Stimulated activated naive B cell treated with anti-CD40 and anti-IgM and Interleukin-4, amounts not matched to agents 10 μg/mL and 1 μg/mL and 100 μg/mL, for 72 hours (primary cell): ENCODE data around the gene LINGO1.

Source experiments
- ATAC-seq, 2 donors: fragments of 150-1000 bp; cut with Tn5 transposase; replicated peaks; 2 replicates each; pipeline ENCODE4 v1.10.0; 2021; ENCODE audit warnings: moderate library complexity in 1 of 2
- DNase-seq: peaks from one replicate; pipeline ENCODE4 v3.0.0; 2021
- H3K27ac Mint-ChIP-seq: one replicate; pipeline ENCODE4 v1.8.0; 2022; ENCODE audit warnings: mild to moderate bottlenecking, mixed read lengths
- H3K27me3 Mint-ChIP-seq, 2 donors: one replicate each; pipeline ENCODE4 v1.8.0; 2022; ENCODE audit warnings: mixed read lengths in 2 of 2
- H3K36me3 Mint-ChIP-seq, 2 donors: one replicate each; pipeline ENCODE4 v1.8.0; 2022; ENCODE audit warnings: mixed read lengths in 2 of 2, mild to moderate bottlenecking in 1 of 2
- H3K4me1 Mint-ChIP-seq, 2 donors: one replicate each; pipeline ENCODE4 v1.8.0; 2022; ENCODE audit warnings: mixed read lengths in 2 of 2, mild to moderate bottlenecking in 1 of 2
- H3K4me3 Mint-ChIP-seq, 2 donors: one replicate each; pipeline ENCODE4 v1.8.0; 2022; ENCODE audit warnings: mild to moderate bottlenecking in 2 of 2, mixed read lengths in 2 of 2, moderate library complexity in 1 of 2
- H3K9me3 Mint-ChIP-seq, 2 donors: one replicate each; pipeline ENCODE4 v1.8.0; 2022; ENCODE audit warnings: mixed read lengths in 2 of 2, mild to moderate bottlenecking in 1 of 2

LINGO1 gene

DNA sequence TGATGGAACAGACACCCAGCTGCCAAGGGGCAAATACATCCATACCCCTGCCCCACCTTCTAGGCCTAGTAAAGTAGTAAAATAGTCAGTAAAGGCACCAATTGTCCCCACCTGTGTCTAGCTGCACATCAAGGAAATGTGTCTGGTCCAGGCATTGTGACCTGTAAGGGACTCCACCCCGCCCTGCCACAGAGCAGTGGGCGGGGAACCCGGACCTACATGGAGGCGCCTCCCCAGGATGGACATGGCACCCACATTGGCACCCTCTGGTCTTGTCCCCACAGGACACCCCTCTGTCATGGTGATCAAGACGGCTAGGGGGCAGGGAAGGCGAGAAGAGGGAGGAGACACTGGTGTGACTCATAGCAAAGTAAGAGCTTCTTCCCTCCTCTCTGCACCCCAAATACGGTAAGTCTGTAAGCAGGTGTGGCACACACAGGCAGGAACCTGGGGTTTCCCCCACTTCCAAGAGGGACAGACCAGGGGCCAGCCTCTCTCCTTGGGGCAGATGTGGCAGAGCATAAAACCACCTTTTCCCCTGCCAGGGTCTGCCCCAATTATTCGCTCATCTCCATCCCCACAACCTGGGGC, 13.5 kb upstream of the LINGO1 start:
- H3K27ac Mint-ChIP-seq = no peak overlapping the region
- DNase-seq (no peak), ATAC-seq (peak; percentile 21 to 39)
- no peaks in the 10 kb centered on the region for H3K9me3 Mint-ChIP-seq
- no peak overlapping the region for H3K4me3 Mint-ChIP-seq
- H3K27me3 Mint-ChIP-seq = peaks cover 32 to 45% of the 10 kb centered on the region in 2 donors
- H3K36me3 Mint-ChIP-seq = no peaks in the 10 kb centered on the region
- peaks cover 0 to 2% of the 10 kb centered on the region in 2 donors for H3K4me1 Mint-ChIP-seq

- Mint-ChIP-seq H3K4me1 (peaks cover 0 to 2% of the 10 kb centered on the region in 2 donors), H3K36me3 (no peaks in the 10 kb centered on the region), H3K9me3 (no peaks in the 10 kb centered on the region), H3K27me3 (peaks cover 38 to 51% of the 10 kb centered on the region in 2 donors), H3K4me3 (no peak overlapping the region), H3K27ac (no peak overlapping the region)
- DNase-seq = no peak
- ATAC-seq = no peak
Observed at GRCh38 chr15:77645602-77646001, 12.9 kb upstream of the LINGO1 start.

DNA sequence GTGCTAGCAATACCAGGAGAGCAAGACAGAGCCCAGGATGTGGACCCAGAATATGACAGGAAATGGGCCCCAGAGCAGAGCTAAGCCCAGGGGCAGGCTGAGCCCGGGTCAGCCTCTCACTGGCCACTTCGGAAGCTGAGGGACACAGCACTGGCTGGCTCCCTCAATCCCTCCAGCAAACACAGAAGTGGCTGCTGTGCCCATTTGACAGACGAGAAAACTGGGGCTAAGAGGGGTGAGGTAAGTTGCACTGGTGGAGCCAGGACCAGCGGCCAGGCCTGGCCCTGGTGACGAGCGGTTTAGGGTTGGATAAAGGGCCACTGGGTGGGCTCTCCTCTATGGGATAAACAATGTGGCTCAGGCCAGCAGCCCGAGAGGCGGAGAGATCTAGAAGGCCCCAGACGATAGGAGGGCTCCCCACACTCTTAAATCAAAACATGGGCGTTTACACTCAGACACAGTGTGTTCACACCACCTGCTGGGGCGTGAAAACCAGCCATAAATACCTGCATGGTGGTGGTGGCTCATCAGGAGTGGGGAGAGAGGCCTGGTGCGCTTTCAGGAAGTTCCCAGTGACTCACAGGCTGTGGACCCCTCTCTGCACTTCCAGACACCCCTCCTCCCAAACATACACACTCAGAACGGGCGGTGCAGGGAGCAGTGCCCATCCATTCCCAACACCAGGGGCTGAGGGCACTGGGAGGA, 12.0 kb upstream of the LINGO1 start:
- no peak overlapping the region for H3K27ac Mint-ChIP-seq
- no peak overlapping the region for H3K4me3 Mint-ChIP-seq
- no peaks in the 10 kb centered on the region for H3K9me3 Mint-ChIP-seq
- H3K36me3 Mint-ChIP-seq = no peaks in the 10 kb centered on the region
- ATAC-seq = no peak
- peaks cover 45 to 60% of the 10 kb centered on the region in 2 donors for H3K27me3 Mint-ChIP-seq
- no peak for DNase-seq
- peaks cover 0 to 2% of the 10 kb centered on the region in 2 donors for H3K4me1 Mint-ChIP-seq

GRCh38 chr15:77643764-77644163, 11.1 kb upstream of the LINGO1 start:
- ATAC-seq (no peak), DNase-seq (no peak)
- H3K27me3 Mint-ChIP-seq = peaks cover 44 to 61% of the 10 kb centered on the region in 2 donors
- no peaks in the 10 kb centered on the region for H3K9me3 Mint-ChIP-seq
- no peak overlapping the region for H3K4me3 Mint-ChIP-seq
- H3K27ac Mint-ChIP-seq = no peak overlapping the region
- H3K4me1 Mint-ChIP-seq = no peaks in the 10 kb centered on the region
- H3K36me3 Mint-ChIP-seq = no peaks in the 10 kb centered on the region

- Mint-ChIP-seq H3K4me3 (no peak overlapping the region), H3K27ac (no peak overlapping the region), H3K9me3 (no peaks in the 10 kb centered on the region), H3K27me3 (peaks cover 47 to 67% of the 10 kb centered on the region in 2 donors), H3K36me3 (no peaks in the 10 kb centered on the region), H3K4me1 (no peaks in the 10 kb centered on the region)
- ATAC-seq (no peak), DNase-seq (no peak)
Observed at GRCh38 chr15:77642793-77643430, 10.2 kb upstream of the LINGO1 start.

- Mint-ChIP-seq H3K36me3 (no peaks in the 10 kb centered on the region), H3K27ac (no peak overlapping the region), H3K4me1 (no peaks in the 10 kb centered on the region), H3K4me3 (no peak overlapping the region), H3K9me3 (no peaks in the 10 kb centered on the region), H3K27me3 (peaks cover 53 to 71% of the 10 kb centered on the region in 2 donors)
- DNase-seq (no peak), ATAC-seq (no peak)
Observed at GRCh38 chr15:77641999-77642398, 9.3 kb upstream of the LINGO1 start.

- Mint-ChIP-seq H3K27me3 (peaks cover 60 to 71% of the 10 kb centered on the region in 2 donors), H3K27ac (no peak overlapping the region), H3K4me3 (no peak overlapping the region), H3K9me3 (no peaks in the 10 kb centered on the region), H3K36me3 (no peaks in the 10 kb centered on the region), H3K4me1 (peaks cover 0 to under 1% of the 10 kb centered on the region in 2 donors)
- ATAC-seq (no peak), DNase-seq (no peak)
Observed at GRCh38 chr15:77640615-77641014, 7.9 kb upstream of the LINGO1 start.

- peaks cover 67 to 81% of the 10 kb centered on the region in 2 donors for H3K27me3 Mint-ChIP-seq
- DNase-seq (no peak), ATAC-seq (no peak)
- no peaks in the 10 kb centered on the region for H3K9me3 Mint-ChIP-seq
- peaks cover under 1 to 2% of the 10 kb centered on the region in 2 donors for H3K4me1 Mint-ChIP-seq
- H3K4me3 Mint-ChIP-seq = no peak overlapping the region
- H3K36me3 Mint-ChIP-seq = no peaks in the 10 kb centered on the region
- no peak overlapping the region for H3K27ac Mint-ChIP-seq
Observed at GRCh38 chr15:77639431-77639830, 6.7 kb upstream of the LINGO1 start.

GRCh38 chr15:77637851-77638692, 5.4 kb upstream of the LINGO1 start:
- H3K36me3 Mint-ChIP-seq = no peaks in the 10 kb centered on the region
- H3K9me3 Mint-ChIP-seq = no peaks in the 10 kb centered on the region
- ATAC-seq (no peak), DNase-seq (no peak)
- peaks cover 9 to 14% of the 10 kb centered on the region in 2 donors for H3K4me1 Mint-ChIP-seq
- peaks cover 71 to 84% of the 10 kb centered on the region in 2 donors for H3K27me3 Mint-ChIP-seq
- no peak overlapping the region for H3K27ac Mint-ChIP-seq
- H3K4me3 Mint-ChIP-seq = no peak overlapping the region

GRCh38 chr15:77636209-77636608, 3.5 kb upstream of the LINGO1 start:
- Mint-ChIP-seq H3K9me3 (no peaks in the 10 kb centered on the region), H3K4me1 (peaks cover 9 to 14% of the 10 kb centered on the region in 2 donors), H3K27me3 (peaks cover 65 to 86% of the 10 kb centered on the region in 2 donors), H3K27ac (no peak overlapping the region), H3K36me3 (no peaks in the 10 kb centered on the region), H3K4me3 (no peak overlapping the region)
- ATAC-seq = no peak
- no peak for DNase-seq

- DNase-seq (peak; percentile 54), ATAC-seq (peak; percentile 53 to 66)
- Mint-ChIP-seq H3K27ac (no peak overlapping the region), H3K9me3 (no peaks in the 10 kb centered on the region), H3K27me3 (peaks cover 67 to 86% of the 10 kb centered on the region in 2 donors), H3K4me3 (peak overlapping the region; percentile 75 to 76), H3K36me3 (no peaks in the 10 kb centered on the region), H3K4me1 (peaks cover 9 to 14% of the 10 kb centered on the region in 2 donors)
Observed at GRCh38 chr15:77634266-77634962, 1.7 kb upstream of the LINGO1 start.

GRCh38 chr15:77633913-77634265, 1.2 kb upstream of the LINGO1 start:
- Mint-ChIP-seq H3K27me3 (peaks cover 64 to 84% of the 10 kb centered on the region in 2 donors), H3K9me3 (no peaks in the 10 kb centered on the region), H3K36me3 (no peaks in the 10 kb centered on the region)

GRCh38 chr15:77633134-77633912, 611 bp upstream of the LINGO1 start:
- DNase-seq (peak; percentile 71), ATAC-seq (peak; percentile 85 to 88)
- Mint-ChIP-seq H3K4me3 (peak overlapping the region; percentile 75 to 76), H3K36me3 (no peaks in the 10 kb centered on the region), H3K27me3 (peaks cover 61 to 81% of the 10 kb centered on the region in 2 donors), H3K27ac (no peak overlapping the region), H3K4me1 (peaks cover 9 to 14% of the 10 kb centered on the region in 2 donors), H3K9me3 (no peaks in the 10 kb centered on the region)

More at GRCh38 chr15:77633913-77634265, 1.2 kb upstream of the LINGO1 start:
- peak overlapping the region; percentile 75 to 76 for H3K4me3 Mint-ChIP-seq
- H3K4me1 Mint-ChIP-seq = peaks cover 9 to 14% of the 10 kb centered on the region in 2 donors
- DNase-seq = no peak
- no peak overlapping the region for H3K27ac Mint-ChIP-seq
- peak in 1 of 2 donors; percentile 2 for ATAC-seq
